Iris pigment epithelial cell (primary cell): ENCODE measurements around the gene EPHA10.

Experiments used
- DNase-seq: peaks from one replicate; pipeline ENCODE4 v3.0.0-alpha.2; 2011; ENCODE audit warnings: low read depth

The EPHA10 gene

DNA sequence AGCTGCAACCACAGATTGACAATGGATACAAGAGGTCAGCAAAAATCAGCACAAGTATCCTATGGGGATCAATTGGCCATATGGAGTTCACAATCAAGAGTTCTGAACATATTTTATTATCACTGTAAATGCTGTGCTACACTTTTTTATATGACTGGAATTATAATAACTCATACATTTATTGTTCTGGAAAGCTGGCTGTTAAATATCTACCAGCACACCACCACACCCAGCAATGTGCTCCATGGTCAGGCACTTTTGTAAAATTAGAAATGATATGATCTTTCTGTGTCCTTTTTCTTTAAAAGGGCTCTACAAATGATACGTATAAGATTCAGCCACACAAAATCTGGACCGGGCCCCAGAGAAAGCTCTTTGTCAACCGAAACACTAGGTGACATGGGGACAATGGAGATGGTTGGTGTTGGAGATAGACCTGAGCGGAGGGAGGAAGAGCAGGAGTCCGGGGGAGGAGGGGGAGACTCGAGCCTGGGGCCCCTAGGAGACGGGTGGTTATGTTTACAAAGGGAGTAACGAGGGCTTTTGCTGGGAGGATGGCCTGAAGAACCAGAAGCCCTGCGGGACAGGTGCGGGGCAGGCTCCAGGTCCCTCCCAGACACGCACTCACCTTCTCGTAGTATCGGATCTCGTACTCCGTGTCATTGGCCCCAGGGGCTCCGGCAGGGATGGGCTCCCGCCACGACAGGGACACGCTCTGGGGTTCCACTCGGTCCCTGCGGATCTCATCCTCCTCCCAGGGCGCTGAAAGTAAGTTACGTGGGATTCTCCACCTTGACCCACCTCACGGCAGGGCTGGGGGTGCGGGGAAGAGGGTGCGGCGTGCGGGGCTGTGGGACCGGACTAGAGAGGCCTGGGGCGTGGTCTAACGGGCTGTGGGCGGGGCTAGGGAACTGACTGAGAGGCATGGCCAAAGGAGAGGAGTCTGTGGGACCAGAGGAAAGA, 30.0 kb downstream of the EPHA10 start:
- no peak for DNase-seq

- DNase-seq, result no peak
Measured at GRCh38 chr1:37732111-37732780, 32.7 kb downstream of the EPHA10 start.

DNA sequence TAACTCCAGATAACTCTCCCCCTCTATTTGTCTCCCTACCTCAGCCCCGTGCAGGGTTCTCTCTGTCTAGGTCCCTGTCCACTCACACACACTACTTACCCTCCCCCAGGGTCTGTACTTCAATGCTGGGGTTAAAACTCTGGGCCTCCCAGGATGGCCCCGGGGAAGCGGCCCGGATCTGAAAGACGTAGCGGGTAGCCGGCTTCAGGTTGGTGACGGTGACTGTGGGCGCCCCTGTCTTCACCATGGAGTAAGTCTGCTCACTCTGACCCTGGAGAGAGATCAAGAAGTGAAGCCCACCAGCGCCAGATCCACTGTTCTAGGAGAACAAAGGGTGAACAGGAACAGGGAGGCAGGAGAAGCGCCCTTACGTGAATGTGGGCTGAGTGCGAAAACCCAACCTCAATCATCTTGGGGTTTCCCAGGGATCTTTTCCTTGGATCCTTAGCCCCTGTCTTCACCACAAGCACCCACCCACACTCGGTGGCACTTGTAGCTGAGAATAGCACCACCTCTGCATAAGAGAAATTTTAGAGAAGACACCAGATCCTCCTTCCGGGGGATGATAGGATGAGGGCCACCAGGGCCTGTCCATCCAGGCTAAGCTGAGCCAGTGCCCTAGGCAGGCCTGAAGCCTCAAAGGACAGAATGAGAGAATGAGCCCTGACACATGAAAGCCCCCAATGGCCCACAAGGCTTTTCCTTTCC, 33.5 kb downstream of the EPHA10 start:
- DNase-seq, result no peak

GRCh38 chr1:37730376-37730775, 34.5 kb downstream of the EPHA10 start:
- DNase-seq, result no peak

- no peak for DNase-seq
Measured at GRCh38 chr1:37728416-37728815, 36.5 kb downstream of the EPHA10 start.

DNA sequence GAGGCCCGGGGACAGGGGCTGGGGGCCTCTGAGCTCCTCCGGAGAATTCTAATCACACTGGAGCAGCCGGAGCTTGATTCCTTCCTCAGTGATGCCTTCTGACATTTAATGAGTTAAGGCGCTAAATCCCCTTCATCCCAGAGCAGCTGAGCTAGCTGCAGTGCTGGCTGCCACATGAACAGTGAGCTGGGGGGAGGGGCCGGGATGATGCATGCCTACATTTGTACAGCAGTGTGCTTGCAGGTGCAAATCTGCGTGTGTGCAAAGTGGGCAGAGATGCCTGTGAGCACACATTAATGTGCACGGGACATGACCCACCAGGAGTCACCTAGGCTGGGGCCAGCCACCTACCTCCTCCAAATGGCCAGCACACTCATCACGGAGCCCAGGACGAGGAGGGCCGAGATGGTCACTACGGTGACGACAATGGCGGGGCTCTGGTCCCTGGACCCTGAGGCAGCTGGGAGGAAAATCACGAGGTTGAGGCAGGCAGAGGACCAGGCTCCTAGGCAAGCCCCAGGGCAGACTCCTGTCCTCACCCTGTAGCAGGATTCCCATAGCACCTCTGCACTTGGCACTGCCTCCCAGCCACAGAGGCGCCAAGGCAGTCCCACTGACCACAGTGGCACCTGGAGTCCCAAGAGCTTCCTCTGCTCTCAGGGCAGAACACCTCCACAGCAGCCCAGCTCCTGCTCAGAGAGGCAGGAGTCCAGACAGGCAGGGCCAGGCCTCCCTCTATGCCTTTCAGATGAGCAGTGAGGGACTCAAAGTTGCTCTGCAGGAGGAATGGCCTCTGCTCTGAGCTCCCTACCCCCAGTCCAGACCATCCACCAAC, 38.0 kb downstream of the EPHA10 start:
- no peak for DNase-seq

DNA sequence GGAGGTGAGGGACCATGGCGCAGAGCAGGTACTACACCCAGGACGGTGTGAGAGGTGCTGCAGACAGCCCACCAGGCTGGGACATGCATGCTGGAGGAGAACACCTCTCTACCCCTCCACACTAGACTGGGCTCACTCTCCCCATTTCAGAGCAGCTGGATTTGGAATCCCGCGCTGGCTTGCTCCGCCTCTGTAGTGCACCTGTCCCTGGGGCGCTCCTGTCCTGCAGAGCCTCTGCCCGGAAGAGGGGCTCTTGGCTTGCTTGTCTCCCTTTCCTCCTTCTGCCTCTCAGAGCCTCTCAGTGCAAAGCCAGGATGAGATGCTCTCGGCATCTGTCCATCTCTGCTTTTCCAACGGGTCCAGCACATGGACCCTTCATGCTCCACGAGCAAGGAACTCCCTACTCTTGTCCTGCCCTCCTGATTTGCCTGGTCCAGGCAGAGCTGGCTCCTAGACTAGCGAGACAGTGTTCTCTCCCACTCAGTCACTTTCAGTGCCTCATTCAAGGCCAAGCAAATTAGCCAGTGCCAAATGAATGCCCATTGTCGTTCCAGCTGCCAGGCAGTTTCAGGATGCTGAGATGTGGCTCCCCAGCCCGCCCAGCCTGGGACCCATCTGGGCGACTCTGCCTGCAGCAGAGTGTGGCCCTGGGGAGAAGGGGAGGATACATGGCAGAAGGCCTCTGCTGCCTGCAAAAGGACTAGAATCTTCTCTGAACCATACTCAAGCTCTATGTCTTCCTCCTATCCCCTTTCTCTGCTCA, 38.9 kb downstream of the EPHA10 start:
- no peak for DNase-seq

- no peak for DNase-seq
Measured at GRCh38 chr1:37724575-37724974, 40.3 kb downstream of the EPHA10 start.

GRCh38 chr1:37723390-37724078, 41.4 kb downstream of the EPHA10 start:
- DNase-seq, result no peak

- no peak for DNase-seq
Measured at GRCh38 chr1:37723072-37723389, 41.9 kb downstream of the EPHA10 start.

- DNase-seq, result no peak
Measured at GRCh38 chr1:37722181-37723071, 42.5 kb downstream of the EPHA10 start.

GRCh38 chr1:37721565-37721964, 43.4 kb downstream of the EPHA10 start:
- no peak for DNase-seq

GRCh38 chr1:37720231-37721130, 44.4 kb downstream of the EPHA10 start:
- DNase-seq, result no peak

GRCh38 chr1:37719572-37720195, 45.2 kb downstream of the EPHA10 start:
- no peak for DNase-seq

GRCh38 chr1:37718901-37719571, 45.9 kb downstream of the EPHA10 start:
- DNase-seq, result no peak

GRCh38 chr1:37718181-37718900, 46.6 kb downstream of the EPHA10 start:
- DNase-seq, result no peak

GRCh38 chr1:37717631-37718030, 47.3 kb downstream of the EPHA10 start:
- no peak for DNase-seq
